Stimulated activated CD8-positive, alpha-beta memory T cell treated with anti-CD3 and anti-CD28 coated beads, Interleukin-4, amount 100 ng/mL, for 4 hours (primary cell): ENCODE measurements around the gene APLNR.

Source experiments
- DNase-seq, 2 donors: peaks; one replicate each; pipeline ENCODE4 v3.0.0-alpha.2; 2020; ENCODE audit warnings: low read depth in 2 of 2, low spot score in 1 of 2

Gene APLNR

DNA sequence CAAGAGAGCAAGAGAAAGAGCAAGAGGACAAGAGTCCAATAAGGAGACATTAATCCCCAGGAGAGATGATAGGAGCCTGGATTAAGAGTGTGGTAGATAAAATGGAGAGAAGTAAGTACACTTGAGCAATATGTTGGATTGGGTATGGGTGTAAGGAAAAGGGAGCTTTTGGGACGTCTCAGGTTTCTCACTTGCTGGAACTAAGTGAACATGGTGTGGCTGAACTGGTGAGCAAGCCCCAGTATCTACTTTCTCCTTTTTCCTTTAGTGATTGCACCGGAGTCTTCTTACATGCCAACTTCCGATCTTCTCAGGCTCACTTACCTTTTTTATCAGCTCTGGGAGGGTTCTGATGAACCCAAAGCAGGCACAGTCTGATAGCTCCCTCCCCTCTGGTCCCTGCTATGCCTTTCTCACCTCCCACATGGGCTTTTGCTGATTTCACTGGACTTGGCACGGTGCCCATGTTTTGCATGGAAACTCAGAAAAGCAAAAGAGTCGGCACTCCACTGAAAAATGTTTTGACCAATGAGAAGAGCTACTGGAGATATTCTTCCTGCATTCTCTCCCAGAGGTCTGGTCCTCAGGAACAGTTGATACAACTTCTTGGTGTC is 14.5 kb upstream of the APLNR start:
- no peak for DNase-seq

DNA sequence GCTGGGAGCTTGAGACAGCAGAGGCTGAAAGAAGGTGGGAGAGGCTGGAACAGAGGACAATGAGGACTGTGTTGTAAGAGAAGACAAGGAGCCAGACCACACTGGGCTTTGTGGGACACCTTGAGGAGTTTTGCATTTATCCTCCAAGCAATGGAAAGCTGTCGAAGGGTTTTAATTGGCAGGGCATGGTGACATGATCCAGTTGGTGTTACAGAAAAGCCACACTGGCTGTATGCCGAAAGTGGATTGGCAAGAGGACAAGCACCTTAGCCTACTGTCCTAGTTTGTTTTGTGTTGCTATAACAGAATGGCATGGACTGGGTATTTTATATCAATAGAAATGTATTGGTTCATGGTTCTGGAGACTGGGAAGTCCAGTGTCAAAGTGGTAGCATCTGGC is 14.0 kb upstream of the APLNR start:
- DNase-seq, result no peak

DNA sequence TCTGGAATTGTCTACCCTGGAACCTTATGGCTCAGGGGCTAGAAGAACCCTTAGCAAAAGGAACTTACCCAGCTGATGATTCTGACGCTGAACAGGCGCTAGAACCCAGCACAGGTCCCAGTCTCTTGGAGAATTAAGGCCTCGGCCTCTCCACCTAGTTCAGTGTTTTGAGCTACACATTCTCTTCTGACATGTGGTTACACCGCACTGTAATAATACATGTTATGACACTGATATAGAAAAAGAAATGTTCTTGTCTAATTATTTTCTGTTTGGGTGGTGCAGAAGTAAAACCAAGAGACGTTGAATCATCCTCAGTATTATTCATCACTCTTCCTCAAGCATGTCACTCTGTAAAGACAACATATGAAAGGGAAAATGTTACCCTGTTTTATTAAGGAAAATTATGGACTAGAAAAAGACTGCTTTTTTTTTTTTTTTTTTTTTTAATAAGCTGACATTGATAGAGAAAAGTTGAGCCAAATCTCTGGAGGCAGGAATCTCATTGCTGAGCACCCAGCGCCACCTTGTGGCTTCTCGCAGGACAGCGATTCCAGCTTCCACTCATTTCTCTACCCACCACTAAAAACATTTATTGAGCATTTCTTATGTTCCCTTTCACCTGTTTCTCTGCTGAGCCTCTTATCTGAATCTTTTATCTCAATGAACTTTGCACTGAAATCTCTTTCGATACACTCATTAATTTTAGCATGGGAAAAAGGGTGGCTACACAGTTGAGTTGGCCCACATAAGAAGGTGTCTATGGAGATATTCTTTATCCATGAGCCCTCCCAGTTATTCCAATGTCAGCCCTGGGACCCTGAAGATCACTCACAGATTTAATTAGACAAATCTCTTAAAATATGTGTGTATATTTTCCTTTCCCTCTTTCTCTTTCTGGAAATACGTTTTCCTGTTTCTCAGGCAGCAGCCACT is 12.6 kb upstream of the APLNR start:
- DNase-seq, result no peak

DNA sequence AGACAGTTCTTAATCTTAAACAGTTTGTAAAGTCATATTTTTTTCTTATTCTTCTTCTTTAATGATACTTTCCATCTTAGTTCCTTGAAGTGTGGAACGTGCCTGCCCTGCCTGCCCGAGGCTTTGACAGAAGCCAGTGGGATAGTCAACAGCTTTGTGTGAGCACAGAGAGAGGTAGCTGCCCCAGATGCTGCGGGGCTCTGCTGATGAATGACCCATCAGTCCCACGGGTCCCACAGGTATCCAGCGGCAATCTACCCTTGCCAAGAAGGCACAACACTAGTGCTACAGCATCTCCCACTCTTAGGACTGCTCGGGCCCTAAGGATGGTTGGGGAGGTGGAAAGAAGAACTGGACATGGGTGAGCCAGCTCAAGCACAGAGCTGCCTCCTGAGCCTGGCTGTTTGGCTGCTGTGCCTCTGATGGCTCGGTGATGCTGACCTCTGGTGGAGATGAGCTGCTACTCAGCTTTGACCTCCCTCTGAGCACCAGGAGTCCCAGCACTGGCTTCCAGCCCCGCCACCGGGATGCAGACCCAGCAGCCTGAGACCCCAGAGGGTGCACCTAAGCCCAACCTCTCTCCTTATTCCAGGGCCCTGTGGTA is 11.8 kb upstream of the APLNR start:
- no peak for DNase-seq

DNA sequence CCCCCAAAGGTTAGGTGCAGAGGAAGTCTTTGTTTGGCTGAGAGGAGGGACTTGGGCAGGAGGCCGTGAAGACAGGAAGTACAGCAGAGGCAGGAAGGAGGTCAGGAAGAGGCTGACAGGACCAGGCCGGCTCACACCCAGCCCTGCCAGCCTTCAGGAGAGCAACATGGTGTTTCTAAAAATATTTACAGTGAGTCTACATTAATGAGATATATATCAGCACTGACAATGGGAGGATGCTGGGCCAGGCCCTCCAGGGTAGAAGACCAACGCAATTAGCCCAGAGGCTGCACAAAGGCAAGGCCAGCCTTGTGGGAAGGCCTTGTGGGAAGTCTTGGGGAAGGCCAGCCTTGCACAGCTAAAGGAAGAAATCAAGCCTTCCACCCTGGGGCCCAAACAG is 7.9 kb upstream of the APLNR start:
- DNase-seq, result no peak

DNA sequence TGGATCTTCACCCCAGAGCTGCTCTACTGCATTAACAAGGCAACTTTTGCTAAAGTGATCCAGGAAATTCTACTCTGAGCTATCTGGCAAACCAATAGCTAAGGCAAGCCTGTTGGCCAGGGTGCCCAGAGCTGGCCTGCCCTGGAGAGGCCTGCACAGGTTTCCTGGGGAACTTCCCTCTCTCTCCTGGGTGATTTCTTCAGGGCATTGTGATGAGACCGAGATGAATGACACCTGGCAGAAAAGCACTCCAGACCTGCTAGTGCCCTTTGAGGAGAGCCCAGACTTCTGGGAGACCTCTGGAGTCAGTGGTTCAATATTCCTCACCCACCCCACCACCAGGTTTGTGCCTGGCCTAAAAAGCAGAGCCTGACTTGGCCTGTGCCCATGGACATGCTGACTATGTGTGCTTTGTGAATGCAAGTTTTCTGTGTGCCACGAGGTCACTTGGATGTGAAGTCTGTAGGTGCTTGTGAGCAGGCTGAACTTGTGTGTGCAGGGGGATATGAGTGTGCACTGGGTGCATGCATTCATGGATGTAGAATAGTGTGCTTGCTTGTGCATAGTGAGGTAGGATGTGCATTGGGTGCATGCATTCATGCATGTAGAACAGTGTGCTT is 4.4 kb upstream of the APLNR start:
- DNase-seq, result no peak

DNA sequence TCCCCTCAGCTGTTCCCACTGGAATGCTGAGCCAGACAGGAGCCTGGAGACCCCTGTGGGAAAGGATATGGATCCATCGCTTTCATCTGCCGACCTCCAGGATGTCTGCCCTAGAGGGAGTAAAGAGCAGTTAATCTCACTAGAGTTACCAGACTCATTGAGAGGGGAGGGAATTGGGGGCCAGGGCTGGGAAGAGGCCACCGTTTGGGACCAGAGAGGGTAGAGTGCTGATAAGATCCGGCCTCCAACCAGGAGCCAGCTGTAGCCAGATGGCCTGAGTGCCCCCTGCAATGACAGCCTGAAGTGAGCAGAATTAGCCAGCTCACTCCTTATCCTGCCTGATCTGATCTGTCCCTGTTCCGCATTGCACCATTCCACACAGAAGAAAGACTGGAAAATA is 3.7 kb upstream of the APLNR start:
- DNase-seq, result no peak

DNA sequence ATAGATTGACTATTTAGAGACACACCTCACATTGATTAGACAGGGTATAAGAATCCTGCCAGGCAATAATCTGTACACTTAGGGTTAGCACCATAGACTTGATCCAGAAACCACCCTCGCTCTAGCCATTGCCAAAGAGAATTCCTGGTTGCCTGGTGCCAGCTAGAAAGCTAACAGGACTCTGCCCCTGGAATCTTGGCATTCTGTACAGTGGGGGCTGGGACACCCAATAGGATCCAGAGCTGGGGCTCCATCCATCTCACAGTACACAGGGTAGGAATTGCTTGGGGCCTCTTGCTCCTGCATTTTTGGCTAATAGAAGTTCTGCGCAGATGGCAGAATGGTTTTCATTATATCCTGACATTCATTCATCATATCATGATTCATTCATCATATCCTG is 3.0 kb upstream of the APLNR start:
- no peak for DNase-seq

DNA sequence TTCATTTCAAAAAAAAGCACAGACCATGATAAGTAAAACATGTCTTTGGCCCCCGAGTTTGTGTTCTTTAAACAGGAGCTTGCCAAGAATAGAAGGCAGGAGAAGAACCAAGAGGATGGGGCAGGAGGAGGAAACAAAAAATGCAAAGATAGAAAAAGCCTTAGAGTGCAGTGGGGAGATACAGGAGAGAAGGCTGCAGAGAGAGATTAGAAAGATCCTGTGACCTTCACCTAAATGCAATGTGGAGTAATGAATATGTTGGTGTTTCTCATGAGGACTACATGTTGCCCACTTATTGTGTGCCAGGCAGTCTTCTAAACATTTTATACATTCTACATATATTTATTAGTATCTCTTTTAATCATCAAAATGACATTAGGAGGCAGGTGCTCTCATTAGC is 2.3 kb upstream of the APLNR start:
- DNase-seq, result no peak

DNA sequence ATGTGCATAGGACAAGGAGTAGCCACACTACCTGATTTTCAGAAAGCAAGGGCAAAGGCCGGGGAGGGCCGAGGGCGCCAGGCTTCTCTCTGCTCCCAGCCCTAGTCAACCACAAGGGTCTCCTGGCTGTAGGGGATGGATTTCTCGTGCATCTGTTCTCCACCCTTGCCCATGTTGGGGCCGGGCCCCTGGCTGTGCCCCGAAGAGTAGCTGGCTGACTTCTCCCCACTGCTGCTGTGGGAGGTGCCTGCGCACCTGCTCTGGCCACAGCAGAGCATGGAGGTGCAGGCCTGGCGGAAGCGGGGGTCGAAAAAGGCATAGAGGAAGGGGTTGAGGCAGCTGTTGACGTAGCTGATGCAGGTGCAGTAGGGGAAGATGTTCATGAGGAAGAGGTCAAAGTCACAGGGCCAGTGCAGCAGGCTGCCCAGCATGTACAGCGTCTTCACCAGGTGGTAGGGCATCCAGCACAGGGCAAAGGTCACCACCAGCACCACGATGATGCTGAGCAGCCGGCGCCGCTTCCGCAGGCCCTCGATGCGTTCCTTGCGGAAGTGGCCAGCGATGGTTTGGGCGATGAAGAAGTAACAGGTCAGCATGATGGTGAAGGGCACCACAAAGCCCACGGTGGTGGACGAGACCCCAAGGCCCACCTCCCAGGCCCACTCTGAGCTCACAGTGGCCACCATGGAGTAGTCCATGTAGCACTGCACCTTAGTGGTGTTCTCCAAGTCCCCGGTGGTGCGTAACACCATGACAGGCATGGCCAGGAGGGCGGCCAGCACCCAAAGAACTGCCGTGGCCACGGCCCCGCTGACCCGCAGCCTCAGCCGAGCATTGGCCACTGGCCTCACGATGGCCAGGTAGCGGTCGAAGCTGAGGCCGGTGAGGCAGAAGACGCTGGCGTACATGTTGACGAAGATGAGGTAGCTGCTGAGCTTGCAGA is 1.0 kb downstream of the APLNR start:
- DNase-seq, result no peak

DNA sequence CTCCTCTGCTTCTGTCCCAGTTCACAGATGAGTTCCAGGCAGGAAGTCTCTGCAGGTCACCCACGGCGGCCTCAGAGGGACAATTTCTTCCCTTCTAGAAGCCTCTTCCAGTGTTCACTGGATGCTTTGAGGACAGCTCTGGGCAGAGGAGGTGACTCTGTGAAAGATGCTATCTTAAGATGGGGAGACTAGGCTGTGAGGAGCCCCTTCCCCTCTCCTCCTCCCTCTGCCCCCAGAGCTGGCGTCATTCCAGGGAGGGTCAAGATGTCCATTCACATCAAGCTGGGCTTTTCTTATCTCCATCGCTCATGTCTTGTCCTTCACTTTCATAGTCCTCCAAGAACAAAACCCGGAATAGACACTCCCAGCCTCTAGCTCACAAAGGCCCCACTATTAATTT is 3.3 kb downstream of the APLNR start:
- no peak for DNase-seq

DNA sequence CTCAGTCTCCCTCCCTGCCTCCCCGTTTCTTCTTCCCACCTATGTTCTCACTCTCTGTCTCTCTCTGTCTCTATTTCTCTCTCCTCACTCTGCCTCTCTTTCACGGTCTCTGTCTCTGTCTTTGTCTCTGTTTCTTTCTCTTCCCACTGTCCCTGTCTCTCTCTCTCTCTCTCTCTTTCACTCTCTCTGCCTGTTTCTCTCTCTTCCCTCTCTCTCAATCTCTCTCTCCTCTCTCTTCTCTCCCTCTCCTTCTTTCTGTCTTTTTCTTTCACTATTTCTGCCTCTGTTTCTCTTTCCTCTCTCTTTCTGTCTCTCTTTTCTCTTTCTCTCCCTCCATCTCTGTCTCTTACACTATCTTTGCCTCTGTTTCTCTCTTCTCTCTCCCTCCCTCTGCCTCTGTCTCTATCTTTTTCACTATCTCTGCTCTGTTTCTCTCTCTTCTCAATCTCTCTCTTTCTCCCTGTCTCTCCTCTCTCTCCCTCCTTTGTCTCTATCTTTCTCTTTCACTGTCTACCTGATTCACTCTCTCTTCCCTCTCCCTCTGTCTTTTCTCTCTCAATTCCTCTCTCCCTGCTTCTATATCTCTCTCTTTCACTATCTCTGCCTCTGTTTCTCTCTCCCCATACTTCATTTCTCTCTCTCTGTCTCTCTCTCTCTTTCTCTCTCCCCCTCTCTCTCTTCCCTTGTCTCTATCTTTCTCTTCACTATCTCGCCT is 5.4 kb downstream of the APLNR start:
- DNase-seq, result no peak

DNA sequence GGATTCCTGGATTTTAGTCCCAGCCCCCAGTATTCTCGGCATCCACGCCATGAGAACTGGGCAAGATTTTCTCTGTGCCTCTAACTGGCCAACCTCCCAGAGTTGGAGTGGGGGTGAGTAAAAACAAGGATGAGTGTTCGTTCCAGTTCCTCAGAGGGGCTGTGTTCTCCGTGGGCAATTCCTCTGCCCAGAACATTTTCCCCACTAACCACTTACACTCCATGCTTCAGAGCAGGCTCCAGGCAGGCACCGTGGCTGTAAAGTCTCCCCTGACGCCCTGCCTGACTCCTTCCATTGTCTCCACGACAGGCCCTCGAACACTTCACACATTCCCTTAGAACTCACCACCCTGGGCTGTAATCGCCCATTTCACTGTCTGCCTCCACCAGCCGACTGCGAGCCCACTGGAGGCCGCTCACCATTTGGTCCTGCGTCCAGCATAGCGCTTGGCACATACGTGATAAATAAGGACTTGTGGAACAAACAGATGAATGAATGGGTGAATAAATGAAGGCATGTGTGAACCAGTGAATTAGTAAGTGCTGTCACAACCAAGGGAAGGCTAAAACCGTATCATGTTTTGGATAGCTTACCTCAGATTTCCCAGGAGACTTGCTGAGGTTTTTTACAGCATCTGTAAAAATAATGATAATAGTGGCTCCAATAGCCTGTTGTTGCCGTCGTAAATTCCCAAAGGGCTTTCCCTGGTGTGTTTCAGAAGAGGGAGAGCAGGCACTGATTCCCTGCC is 6.1 kb downstream of the APLNR start:
- DNase-seq, result no peak

DNA sequence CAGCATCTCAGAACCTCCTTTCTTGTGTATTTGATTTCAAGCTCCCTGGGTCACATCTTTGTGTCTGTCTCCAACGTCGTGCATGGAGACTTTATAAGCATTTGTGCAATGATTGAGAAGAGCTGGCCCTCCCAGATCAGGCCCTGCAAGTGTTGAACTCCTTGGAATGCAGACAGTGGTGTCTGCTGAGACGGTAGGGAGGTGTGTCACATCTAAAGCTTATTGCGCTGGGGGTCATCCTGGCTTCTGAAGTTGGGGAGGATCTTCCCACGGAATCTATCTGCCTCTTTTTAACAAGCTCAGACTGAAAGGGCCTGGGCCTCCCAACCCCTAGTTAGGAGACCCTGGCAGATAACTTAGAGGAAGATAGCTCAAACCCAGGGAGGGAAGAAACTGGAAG is 6.7 kb downstream of the APLNR start:
- no peak for DNase-seq

DNA sequence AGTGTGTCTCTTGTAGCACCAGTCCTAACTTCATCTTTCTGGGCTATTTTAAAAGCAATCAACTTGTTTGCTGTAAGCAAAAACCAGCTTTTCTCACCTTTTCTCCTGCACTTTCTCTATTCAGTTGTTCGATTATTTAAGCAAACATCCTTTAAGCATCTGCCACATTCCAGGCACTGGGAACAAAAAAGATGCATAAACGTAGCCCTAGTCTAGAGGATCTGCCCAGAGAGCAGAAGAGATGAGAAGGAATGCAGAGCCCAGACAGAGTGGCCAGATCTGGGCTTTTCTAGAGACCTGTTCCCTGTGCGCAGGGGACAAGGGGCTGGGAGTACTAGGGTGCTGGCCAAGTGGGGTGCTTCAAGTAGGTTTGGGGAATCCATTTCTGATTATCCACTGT is 8.4 kb downstream of the APLNR start:
- DNase-seq, result no peak

DNA sequence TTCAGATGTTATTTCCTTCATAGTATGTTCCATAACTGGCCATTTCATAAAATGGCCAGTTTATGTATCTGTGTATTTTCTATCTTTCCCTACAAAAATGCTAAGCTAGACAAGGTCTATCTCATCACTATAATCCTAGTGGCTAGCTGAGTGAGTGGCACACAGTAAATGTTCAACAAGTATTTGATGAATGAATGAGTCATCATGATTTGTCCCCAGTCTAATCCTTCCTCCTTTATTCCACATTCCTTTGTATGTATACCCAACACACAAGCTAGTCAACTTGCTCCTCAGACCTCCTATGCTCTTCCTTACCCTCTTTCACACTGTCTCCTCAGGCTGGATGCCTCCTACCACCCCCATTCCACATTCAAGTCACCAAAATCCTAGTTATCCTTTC is 12.5 kb downstream of the APLNR start:
- DNase-seq, result no peak

DNA sequence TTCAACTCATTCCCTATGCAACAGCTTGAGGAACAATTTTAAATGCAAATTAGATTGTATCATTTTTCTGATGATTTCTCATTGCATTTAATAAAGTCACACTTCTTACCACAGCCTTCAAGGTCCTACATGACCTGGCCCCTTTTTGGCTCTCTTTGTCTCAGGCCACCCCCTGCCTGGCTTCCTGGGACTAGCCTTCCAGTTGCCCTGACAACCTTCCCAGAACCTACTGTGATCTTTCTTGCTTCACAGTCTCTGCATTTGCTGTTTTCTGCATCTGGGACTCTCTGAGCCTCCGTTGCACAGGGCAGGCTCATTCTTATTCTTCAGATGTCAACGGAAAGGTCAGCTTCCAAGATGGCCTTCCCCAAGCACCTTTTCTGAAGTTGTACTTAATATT is 12.9 kb downstream of the APLNR start:
- DNase-seq, result no peak

DNA sequence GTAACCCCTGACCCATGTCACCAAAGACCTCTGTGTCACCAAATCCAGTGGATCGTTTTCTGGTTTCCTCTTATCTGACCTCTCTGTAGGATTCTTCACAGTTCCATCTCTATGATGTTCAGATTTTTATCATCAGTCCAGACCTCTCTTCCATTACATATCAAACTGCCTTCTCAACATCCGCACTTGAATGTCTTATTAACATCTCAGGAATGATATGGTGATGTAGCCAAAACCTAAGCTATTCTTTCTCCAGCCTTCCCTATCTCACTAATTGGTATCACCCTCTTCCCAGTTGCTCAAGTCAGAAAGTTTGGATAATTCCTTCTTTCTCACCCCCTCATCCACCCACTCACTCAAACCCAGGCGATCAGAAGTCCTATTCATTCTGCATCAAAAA is 13.4 kb downstream of the APLNR start:
- no peak for DNase-seq

DNA sequence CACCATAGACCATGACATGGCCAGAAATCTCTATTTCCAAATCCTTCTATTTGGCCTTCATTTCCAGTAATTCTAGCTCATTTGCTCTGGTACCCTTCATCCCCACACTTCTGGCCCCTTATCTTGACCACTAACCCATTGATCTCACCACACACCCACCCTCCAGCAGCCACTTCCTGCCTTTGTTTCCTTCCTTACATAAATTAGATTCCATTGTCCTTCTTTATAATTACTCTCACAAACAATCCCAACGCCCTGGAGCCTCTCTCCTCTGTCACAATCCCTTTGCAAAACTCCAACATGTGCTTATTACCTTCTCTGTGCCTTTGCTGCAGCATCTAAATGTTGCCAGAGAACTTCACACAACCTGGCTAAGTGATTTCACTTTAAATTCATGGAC is 14.8 kb downstream of the APLNR start:
- DNase-seq, result no peak
